ENCODE results near the gene CTNNA3.

DNA sequence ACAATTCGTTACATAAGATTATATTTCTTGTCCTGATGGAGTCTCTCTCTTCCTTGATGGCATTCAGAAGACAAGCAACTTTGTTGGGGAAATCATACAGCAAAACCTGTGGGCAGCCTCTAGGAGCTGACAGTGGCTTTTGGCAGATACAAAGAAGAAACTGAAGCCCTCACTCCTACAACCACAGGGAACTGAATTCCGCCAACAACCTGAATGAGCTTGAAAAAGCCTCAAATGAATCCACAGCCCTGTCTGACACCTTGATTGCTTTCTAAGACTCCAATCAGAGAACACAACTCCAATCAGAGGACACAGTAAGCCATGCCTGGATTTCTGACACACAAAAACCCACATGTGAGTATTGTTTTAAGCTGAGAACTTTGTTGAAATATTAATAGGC lies 1346.9 kb downstream of the CTNNA3 start:
- TF ChIP-seq POLR2A (IDR thresholded peaks at IDR 0.05) (no peak), POLR2AphosphoS5 (IDR thresholded peaks at IDR 0.05) (no peak), EP300 (IDR thresholded peaks at IDR 0.05) (no peak)
- TF ChIP-seq, protein P1, sequence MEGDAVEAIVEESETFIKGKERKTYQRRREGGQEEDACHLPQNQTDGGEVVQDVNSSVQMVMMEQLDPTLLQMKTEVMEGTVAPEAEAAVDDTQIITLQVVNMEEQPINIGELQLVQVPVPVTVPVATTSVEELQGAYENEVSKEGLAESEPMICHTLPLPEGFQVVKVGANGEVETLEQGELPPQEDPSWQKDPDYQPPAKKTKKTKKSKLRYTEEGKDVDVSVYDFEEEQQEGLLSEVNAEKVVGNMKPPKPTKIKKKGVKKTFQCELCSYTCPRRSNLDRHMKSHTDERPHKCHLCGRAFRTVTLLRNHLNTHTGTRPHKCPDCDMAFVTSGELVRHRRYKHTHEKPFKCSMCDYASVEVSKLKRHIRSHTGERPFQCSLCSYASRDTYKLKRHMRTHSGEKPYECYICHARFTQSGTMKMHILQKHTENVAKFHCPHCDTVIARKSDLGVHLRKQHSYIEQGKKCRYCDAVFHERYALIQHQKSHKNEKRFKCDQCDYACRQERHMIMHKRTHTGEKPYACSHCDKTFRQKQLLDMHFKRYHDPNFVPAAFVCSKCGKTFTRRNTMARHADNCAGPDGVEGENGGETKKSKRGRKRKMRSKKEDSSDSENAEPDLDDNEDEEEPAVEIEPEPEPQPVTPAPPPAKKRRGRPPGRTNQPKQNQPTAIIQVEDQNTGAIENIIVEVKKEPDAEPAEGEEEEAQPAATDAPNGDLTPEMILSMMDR (IDR thresholded peaks at IDR 0.05), result no peak
